DMS 273 (cell line): Measurements from ENCODE around the gene CRISPLD2.

Experiments used
- DNase-seq: peaks from one replicate; lab custom pipeline; 2025; ENCODE audit not compliant: unreplicated experiment; lab: John Stamatoyannopoulos, UW

CRISPLD2 gene

GRCh38 chr16:84948851-84949610, 129.2 kb downstream of the CRISPLD2 start:
- DNase-seq = no peak

GRCh38 chr16:84949772-84950436, 130.1 kb downstream of the CRISPLD2 start:
- no peak for DNase-seq

GRCh38 chr16:84950906-84951305, 131.1 kb downstream of the CRISPLD2 start:
- peak; percentile 53 for DNase-seq

GRCh38 chr16:84952335-84953189, 132.8 kb downstream of the CRISPLD2 start:
- peak; percentile 91 for DNase-seq

- no peak for DNase-seq
Measured at GRCh38 chr16:84953190-84953746, 133.5 kb downstream of the CRISPLD2 start.

GRCh38 chr16:84955427-84955826, 135.6 kb downstream of the CRISPLD2 start:
- DNase-seq = no peak

GRCh38 chr16:84957192-84957591, 137.4 kb downstream of the CRISPLD2 start:
- DNase-seq = no peak

GRCh38 chr16:84957792-84958191, 138.0 kb downstream of the CRISPLD2 start:
- DNase-seq = peak; percentile 44
